AG04450 (cell line): ENCODE results near the gene PNMA8A. TPM values are rescaled to one million over a fixed set of nuclear protein-coding genes. Genes with fewer than 3 reads are reported as not detected.
A peak's percentile ranks its signal among the peaks of the same experiment; 100 is the strongest.

ENCODE experiments used
- CTCF ChIA-PET: fragments of 300-600, 350-600 bp; formaldehyde crosslinking; extraction: SDS; loops from one replicate; lab custom pipeline; 2022; ENCODE audit warnings: antibody characterized with exemption, inconsistent platforms; lab: Charles Lee
- POLR2A ChIA-PET: fragments of 350-600 bp; formaldehyde crosslinking; extraction: SDS; loops from one replicate; lab custom pipeline; 2021; ENCODE audit warnings: antibody characterized with exemption, inconsistent platforms; lab: Yijun Ruan, JAX
- DNase-seq: peaks from one replicate; pipeline ENCODE4 v3.0.0-alpha.2; 2011; ENCODE audit warnings: low read depth, low spot score
- H3K27ac ChIP-seq: one replicate; pipeline ENCODE4 v1.5.1; 2012; ENCODE audit warnings: low read depth, low read length, control low read depth
- H3K27me3 ChIP-seq: one replicate; pipeline ENCODE4 v1.6.0; 2012; ENCODE audit warnings: low read length; ENCODE audit not compliant: control insufficient read depth, insufficient read depth
- H3K4me3 ChIP-seq: 2 replicates; pipeline ENCODE4 v1.5.1; 2011; ENCODE audit warnings: mild to moderate bottlenecking, low read depth, low read length, control low read depth
- H3K9me3 ChIP-seq: 2 replicates; pipeline ENCODE4 v1.5.1; 2012; ENCODE audit warnings: low read length; ENCODE audit not compliant: control insufficient read depth, insufficient read depth
- polyA plus RNA-seq: library from polyadenylated mRNA; depleted of rRNA; stranded (reverse); fragments of >200 nt; gene quantifications from 2 replicates; pipeline ENCODE4 v1.2.3, GENCODE V29; 2011
- TF ChIP-seq, protein P1 (sequence below): IDR thresholded peaks from 2 replicates; pipeline ENCODE4 v1.5.1; 2011; ENCODE audit warnings: low read depth, low read length, control low read depth, inconsistent platforms

The PNMA8A gene
- polyA plus RNA-seq, 1 experiment: 4.0 TPM

DNA sequence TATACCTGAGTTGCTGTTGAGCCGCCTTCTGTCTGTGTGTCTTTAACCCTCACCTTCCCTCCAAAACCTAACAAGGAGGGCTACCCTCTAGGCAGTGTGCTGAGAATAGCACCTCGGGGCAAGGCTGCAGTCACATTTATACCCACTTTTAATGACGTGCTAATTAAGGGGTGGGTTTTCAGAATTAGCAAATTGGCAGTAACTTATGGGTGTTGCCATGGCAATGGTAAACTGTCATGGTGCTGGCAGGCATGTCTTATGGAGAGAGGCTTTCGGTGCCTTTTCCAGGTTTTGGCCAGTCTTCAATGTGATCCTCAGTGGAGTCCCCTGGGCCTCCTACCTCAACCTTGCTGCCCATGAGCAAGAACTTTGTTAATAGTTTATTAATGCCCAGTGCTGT lies 1.2 kb upstream of the PNMA8A start:
- Histone ChIP-seq H3K9me3 (peaks cover 3% of the 10 kb centered on the region; the same call in 1 of the 2 replicates), H3K27ac (no peak overlapping the region), H3K27me3 (no peaks in the 10 kb centered on the region), H3K4me3 (no peak overlapping the region)
- TF ChIP-seq, protein P1, sequence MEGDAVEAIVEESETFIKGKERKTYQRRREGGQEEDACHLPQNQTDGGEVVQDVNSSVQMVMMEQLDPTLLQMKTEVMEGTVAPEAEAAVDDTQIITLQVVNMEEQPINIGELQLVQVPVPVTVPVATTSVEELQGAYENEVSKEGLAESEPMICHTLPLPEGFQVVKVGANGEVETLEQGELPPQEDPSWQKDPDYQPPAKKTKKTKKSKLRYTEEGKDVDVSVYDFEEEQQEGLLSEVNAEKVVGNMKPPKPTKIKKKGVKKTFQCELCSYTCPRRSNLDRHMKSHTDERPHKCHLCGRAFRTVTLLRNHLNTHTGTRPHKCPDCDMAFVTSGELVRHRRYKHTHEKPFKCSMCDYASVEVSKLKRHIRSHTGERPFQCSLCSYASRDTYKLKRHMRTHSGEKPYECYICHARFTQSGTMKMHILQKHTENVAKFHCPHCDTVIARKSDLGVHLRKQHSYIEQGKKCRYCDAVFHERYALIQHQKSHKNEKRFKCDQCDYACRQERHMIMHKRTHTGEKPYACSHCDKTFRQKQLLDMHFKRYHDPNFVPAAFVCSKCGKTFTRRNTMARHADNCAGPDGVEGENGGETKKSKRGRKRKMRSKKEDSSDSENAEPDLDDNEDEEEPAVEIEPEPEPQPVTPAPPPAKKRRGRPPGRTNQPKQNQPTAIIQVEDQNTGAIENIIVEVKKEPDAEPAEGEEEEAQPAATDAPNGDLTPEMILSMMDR: no peak
- no peak for DNase-seq
- ChIA-PET POLR2A (no interaction called here), CTCF (interaction anchor here (1.6 kb wide), 1 partner anchor 77 kb away, joined by 7 read pairs; no protein-coding TSS in a partner anchor)

DNA sequence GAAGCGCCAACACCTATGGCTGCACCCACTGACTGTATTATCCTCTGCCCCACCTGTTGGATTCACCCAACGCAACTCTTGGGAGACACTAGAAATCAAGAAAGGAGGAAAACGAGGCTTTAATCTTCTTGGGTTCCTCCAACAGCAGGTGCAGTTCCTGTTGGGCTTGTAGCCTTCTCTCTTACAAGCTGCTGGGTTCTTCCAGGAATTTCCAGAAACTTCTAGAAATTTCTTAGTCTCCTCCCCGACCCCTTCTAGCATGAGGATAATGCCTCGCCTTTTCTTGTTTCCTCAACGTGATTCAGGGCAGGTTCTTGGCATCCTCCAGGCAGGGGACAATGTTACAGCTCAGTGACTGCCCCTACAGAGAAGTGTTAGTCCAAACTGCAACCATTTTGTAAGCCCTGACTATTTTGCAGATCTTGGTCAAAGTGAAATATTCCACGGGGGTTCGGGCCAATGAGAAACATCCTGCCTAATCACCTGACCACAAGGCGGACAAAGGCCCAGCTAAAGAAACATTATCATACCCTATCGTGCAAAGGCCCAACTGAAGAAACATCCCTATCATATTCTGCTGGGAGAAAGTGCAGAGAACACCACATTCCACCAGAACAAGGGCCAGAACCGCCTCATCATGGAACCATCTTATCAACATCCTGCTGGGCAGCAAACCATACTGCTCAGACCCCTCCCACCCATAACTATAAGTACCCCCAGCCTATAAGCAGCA lies 614 bp upstream of the PNMA8A start:
- POLR2A ChIA-PET: no interaction called here
- CTCF ChIA-PET: no interaction called here
- H3K9me3 ChIP-seq: peaks cover 3% of the 10 kb centered on the region; the same call in 1 of the 2 replicates
- H3K27me3 ChIP-seq: no peaks in the 10 kb centered on the region
- no peak for DNase-seq
- H3K27ac ChIP-seq: no peak overlapping the region
- TF ChIP-seq, protein P1: no peak
- peak overlapping the region; percentile 53 for H3K4me3 ChIP-seq

DNA sequence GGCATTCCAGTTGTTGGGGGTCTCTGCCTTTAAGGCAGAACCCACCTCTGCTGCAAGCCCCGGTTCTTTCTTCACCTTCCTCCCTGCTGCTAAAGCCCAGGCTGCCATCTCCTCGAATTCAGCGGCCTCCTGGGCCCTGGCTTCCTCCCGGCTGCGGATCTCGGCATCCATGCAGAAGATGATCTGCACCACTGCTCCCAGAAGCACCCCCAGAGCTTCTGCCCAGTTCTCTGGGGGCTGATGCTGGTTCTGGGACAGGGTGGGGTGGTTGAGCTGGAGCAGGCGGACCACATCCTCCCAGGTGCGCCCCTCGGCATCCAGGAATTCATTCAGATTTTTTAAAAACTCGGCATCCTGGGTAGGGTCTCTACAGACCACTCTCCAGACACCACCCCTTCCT lies 987 bp downstream of the PNMA8A start:
- POLR2A ChIA-PET: no interaction called here
- H3K27ac ChIP-seq: no peak overlapping the region
- no peak for DNase-seq
- TF ChIP-seq, protein P1: no peak
- no peaks in the 10 kb centered on the region for H3K27me3 ChIP-seq
- no peak overlapping the region for H3K4me3 ChIP-seq
- CTCF ChIA-PET: interaction anchor here (1.1 kb wide), 1 partner anchor 67 kb away, joined by 4 read pairs; no protein-coding TSS in a partner anchor
- H3K9me3 ChIP-seq: peaks cover 3% of the 10 kb centered on the region; the same call in 1 of the 2 replicates

DNA sequence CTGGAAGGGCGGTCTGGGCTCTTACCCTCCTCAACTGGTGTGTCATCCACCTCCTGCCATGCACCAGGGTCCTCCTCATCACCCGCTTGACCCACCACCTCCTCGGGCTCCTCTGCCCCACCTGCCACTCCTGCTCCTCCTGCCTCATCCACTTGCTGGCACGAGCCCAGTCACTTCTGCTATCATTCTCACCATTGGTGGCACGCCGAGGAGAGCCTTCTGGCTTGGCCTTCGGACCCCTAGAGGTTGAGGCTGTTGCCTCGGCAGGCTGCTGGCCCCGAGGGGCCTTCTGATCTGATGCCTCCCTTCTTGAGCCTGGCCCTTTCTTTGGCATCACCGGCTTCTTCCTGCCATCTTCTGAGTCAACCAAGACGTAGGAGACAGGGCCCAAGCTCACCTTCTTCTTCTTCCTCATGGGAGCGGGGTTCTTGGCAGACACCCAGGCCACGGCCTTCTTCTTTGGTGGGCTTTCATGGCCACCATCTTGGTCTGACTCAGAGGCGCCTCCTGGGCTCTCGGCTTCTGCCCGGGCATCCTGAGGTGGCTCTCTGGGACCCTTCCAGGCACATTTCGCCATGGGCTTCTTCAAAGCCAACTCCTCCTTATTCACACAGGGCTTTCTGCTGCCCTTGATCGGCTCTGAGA lies 1.7 kb downstream of the PNMA8A start:
- TF ChIP-seq, protein P1: no peak
- no peak overlapping the region for H3K4me3 ChIP-seq
- CTCF ChIA-PET: interaction anchor here (1.1 kb wide), 1 partner anchor 66 kb away, joined by 4 read pairs; no protein-coding TSS in a partner anchor
- no peak for DNase-seq
- H3K27ac ChIP-seq: no peak overlapping the region
- POLR2A ChIA-PET: no interaction called here
- no peaks in the 10 kb centered on the region for H3K27me3 ChIP-seq
- H3K9me3 ChIP-seq: peaks cover 3% of the 10 kb centered on the region; the same call in 1 of the 2 replicates
